Adrenal gland (tissue), 5 donors: ENCODE results near the gene ROR2.

Experiments
- CTCF ChIP-seq, 6 experiments: fragments of 450-650 bp in 4 of 6; fragments of 200-600 bp in 2 of 6; sonication (generic) in 1 of 6; IDR thresholded peaks; 1 replicate in 5 of 6; 2 replicates in 1 of 6; pipeline versions ENCODE4 v1.5.1 to v1.8.0; 2016 to 2021; ENCODE audit warnings: antibody characterized with exemption in 6 of 6, mild to moderate bottlenecking in 2 of 6, moderate library complexity in 1 of 6
- POLR2A ChIP-seq, 2 donors: fragments of 450-650 bp; IDR thresholded peaks; one replicate each; pipeline ENCODE4 v1.6.1; 2017; ENCODE audit warnings: antibody characterized with exemption in 2 of 2, mild to moderate bottlenecking in 2 of 2, moderate library complexity in 1 of 2
- donor health status: DM: no; HTN: no; CAD: no.

GRCh38 chr9:91799113-91799744 lies 150.8 kb downstream of the ROR2 start:
- TF ChIP-seq CTCF (IDR thresholded peaks at IDR 0.05) (no peak), POLR2A (IDR thresholded peaks at IDR 0.05) (no peak)
